GM23338 (cell line): ENCODE data around the gene CANT1. TPM values are rescaled to one million over a fixed set of nuclear protein-coding genes. Genes with fewer than 3 reads are reported as not detected.

Experiments used
- ATAC-seq: fragments of 200-7000 bp; cut with Tn5 transposase; 3 replicates; pipeline ENCODE4 v1.9.1; 2020
- DNase-seq: peaks from one replicate; pipeline ENCODE4 v3.0.0-alpha.2; 2015; ENCODE audit warnings: low spot score
- H2AFZ ChIP-seq: fragments of 200-600 bp; sonication (generic); 2 replicates; pipeline ENCODE4 v1.8.0; 2016; ENCODE audit warnings: antibody characterized with exemption, mild to moderate bottlenecking, moderate library complexity
- H3F3A ChIP-seq: fragments of 200-600 bp; sonication (generic); replicated peaks from 2 replicates; pipeline ENCODE4 v1.8.0; 2017; ENCODE audit warnings: antibody characterized with exemption, mixed run types, low read depth
- H3K27ac ChIP-seq: fragments of 200-600 bp; sonication (generic); 2 replicates; pipeline ENCODE4 v1.6.1; 2016; ENCODE audit warnings: low read depth
- H3K27me3 ChIP-seq: fragments of 200-600 bp; sonication (generic); 2 replicates; pipeline ENCODE4 v1.8.0; 2016; ENCODE audit warnings: mild to moderate bottlenecking, mixed run types, moderate library complexity; ENCODE audit not compliant: insufficient read depth
- H3K36me3 ChIP-seq: fragments of 200-600 bp; sonication (generic); 2 replicates; pipeline ENCODE4 v1.8.0; 2016; ENCODE audit warnings: mild to moderate bottlenecking; ENCODE audit not compliant: insufficient read depth
- H3K4me1 ChIP-seq: fragments of 200-600 bp; sonication (generic); 2 replicates; pipeline ENCODE4 v1.8.0; 2016; ENCODE audit warnings: mild to moderate bottlenecking, moderate library complexity; ENCODE audit not compliant: insufficient read depth
- H3K4me2 ChIP-seq: fragments of 200-600 bp; sonication (generic); 2 replicates; pipeline ENCODE4 v1.7.1; 2017; ENCODE audit warnings: mixed run types
- H3K4me3 ChIP-seq: fragments of 200-600 bp; sonication (generic); 2 replicates; pipeline ENCODE4 v1.6.1; 2016; ENCODE audit warnings: mixed run types
- H3K79me2 ChIP-seq: fragments of 200-600 bp; sonication (generic); replicated peaks from 2 replicates; pipeline ENCODE4 v1.8.0; 2017; ENCODE audit warnings: mild to moderate bottlenecking; ENCODE audit not compliant: insufficient read depth
- H3K9me2 ChIP-seq: fragments of 200-600 bp; sonication (generic); 2 replicates; pipeline ENCODE4 v1.8.0; 2017; ENCODE audit not compliant: insufficient read depth
- H4K20me1 ChIP-seq: fragments of 200-600 bp; sonication (generic); replicated peaks from 2 replicates; pipeline ENCODE4 v1.8.0; 2017; ENCODE audit warnings: mild to moderate bottlenecking; ENCODE audit not compliant: insufficient read depth
- H3K27ac Mint-ChIP-seq: 2 replicates; pipeline ENCODE4 v1.8.0; 2020; ENCODE audit warnings: inconsistent platforms, mild to moderate bottlenecking, moderate library complexity, mixed read lengths
- H3K27me3 Mint-ChIP-seq: 3 replicates; pipeline ENCODE4 v1.8.0; 2022; ENCODE audit warnings: low read depth, mild to moderate bottlenecking, moderate library complexity, mixed read lengths, inconsistent platforms; ENCODE audit not compliant: insufficient read depth, poor library complexity
- H3K36me3 Mint-ChIP-seq: 3 replicates; pipeline ENCODE4 v1.8.0; 2021; ENCODE audit warnings: low read depth, mild to moderate bottlenecking, inconsistent platforms, moderate library complexity, mixed read lengths
- H3K4me1 Mint-ChIP-seq: 3 replicates; pipeline ENCODE4 v1.8.0; 2020; ENCODE audit warnings: mild to moderate bottlenecking, inconsistent platforms, mixed read lengths
- H3K4me3 Mint-ChIP-seq: 3 replicates; pipeline ENCODE4 v1.8.0; 2021; ENCODE audit warnings: moderate library complexity, mild to moderate bottlenecking, inconsistent platforms, mixed read lengths
- H3K9me3 Mint-ChIP-seq: 3 replicates; pipeline ENCODE4 v1.8.0; 2020; ENCODE audit warnings: moderate library complexity, mild to moderate bottlenecking, inconsistent platforms, mixed read lengths
- CREB1 ChIP-seq: fragments of 250-450 bp; sonication (Bioruptor Pico); IDR thresholded peaks from 2 replicates; pipeline ENCODE4 v1.5.0; 2020; ENCODE audit warnings: low read depth, mild to moderate bottlenecking, moderate library complexity
- CTCF ChIP-seq, 2 experiments: fragments of 200-600 bp in 1 of 2; sonication (generic) in 1 of 2; conservative IDR thresholded peaks; 2 replicates each; pipeline versions ENCODE4 v1.5.1 to v1.6.1; 2016 to 2017; ENCODE audit warnings: antibody characterized with exemption in 2 of 2, low read depth in 2 of 2, mild to moderate bottlenecking in 2 of 2, moderate library complexity in 1 of 2
- EZH2 ChIP-seq: fragments of 200-600 bp; sonication (generic); IDR thresholded peaks from one replicate; pipeline ENCODE4 v1.8.0; 2017; ENCODE audit warnings: antibody characterized with exemption, mild to moderate bottlenecking, low read depth; ENCODE audit not compliant: unreplicated experiment
- EZH2phosphoT487 ChIP-seq: fragments of 200-600 bp; sonication (generic); IDR thresholded peaks from one replicate; pipeline ENCODE4 v1.8.1; 2018; ENCODE audit warnings: antibody characterized with exemption; ENCODE audit not compliant: unreplicated experiment
- NANOG ChIP-seq: IDR thresholded peaks from 2 replicates; pipeline ENCODE4 v1.6.1; 2016; ENCODE audit warnings: antibody characterized with exemption, borderline replicate concordance
- POLR2AphosphoS5 ChIP-seq: IDR thresholded peaks from 2 replicates; pipeline ENCODE4 v1.6.1; 2016; ENCODE audit warnings: antibody characterized with exemption, low read depth
- ZNF114 ChIP-seq: fragments of 250-450 bp; sonication (Bioruptor Pico); IDR thresholded peaks from 2 replicates; pipeline ENCODE4 v1.5.0; 2020; ENCODE audit warnings: mild to moderate bottlenecking, moderate library complexity
- ZNF331 ChIP-seq: fragments of 250-450 bp; sonication (Bioruptor Pico); IDR thresholded peaks from 2 replicates; pipeline ENCODE4 v1.5.0; 2020; ENCODE audit warnings: low read depth, mild to moderate bottlenecking, moderate library complexity
- polyA plus RNA-seq: library from polyadenylated mRNA; unstranded; fragments of >200 nt; fragmentation: Nextera tagmentation; extraction: Ambion mirVana; gene quantifications from 2 replicates; pipeline ENCODE4 v1.2.1, GENCODE V29; 2016
- total RNA-seq: library from RNA; depleted of rRNA; stranded (reverse); fragments of >200 nt; shearing (Covaris generic); gene quantifications from 2 replicates; pipeline ENCODE4 v1.2.3, GENCODE V29; 2014
- TF ChIP-seq, protein P1 (sequence below): IDR thresholded peaks from 2 replicates; pipeline ENCODE4 v1.6.1; 2016; ENCODE audit warnings: antibody characterized with exemption
- TF ChIP-seq, protein P2 (sequence below): fragments of 250-450 bp; sonication (Bioruptor Pico); IDR thresholded peaks from 2 replicates; pipeline ENCODE4 v1.5.0; 2020; ENCODE audit warnings: mild to moderate bottlenecking, moderate library complexity

CANT1 gene
- total and polyA plus RNA-seq, 2 experiments from 2014 or later = 5.9 to 38.8 TPM

DNA sequence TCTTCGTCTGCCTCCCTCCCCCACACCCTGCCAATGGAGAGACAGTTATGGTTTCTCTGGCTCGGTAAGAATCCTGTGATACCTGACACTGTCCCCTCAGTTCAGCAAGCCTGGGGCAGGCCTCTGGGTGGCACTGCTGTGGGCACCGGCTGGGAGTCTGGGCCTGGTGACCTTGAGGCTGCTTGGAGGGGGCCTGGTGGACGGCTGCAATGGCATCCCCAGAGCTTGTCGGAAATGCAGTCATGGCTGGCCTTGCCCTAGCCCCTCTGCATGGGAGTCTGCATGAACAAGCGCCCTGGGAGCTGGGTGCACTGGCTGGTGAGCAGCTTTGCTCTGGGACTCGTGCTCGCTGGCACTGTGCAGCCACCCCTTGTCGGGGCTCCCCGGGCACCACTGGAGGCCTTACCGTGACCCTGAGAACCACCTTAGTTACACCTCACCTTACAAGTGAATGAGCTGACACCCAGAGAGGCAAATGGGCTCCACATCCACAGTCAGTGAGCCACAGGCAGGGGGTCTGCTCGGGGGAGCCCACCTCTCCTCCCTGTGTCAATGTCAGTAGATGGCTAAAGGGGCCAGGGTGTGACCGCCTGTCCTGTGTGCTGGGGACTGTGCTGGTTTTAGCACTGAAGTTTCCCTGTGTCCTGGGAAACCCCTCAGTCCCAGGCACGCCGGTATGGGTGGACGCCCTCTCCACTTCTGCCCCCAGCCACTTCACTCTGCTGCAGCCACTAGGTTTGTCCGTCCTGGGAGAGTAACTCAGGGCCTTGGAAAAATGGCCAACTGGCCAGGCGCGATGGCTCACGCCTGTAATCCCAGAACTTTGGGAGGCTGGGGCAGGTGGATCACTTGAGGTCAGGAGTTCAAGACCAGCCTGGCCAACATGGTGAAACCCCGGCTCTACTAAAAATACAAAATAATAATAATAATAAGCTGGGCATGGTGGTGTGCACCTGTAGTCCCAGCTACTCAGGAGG, 31.3 kb downstream of the CANT1 start:
- Mint-ChIP-seq H3K9me3 (no peaks in the 10 kb centered on the region), H3K27me3 (peaks cover 11% of the 10 kb centered on the region), H3K4me3 (no peak overlapping the region), H3K4me1 (peaks cover 18% of the 10 kb centered on the region), H3K36me3 (peaks cover 6% of the 10 kb centered on the region; the same call in 2 of the 3 replicates), H3K27ac (no peak overlapping the region)
- Histone ChIP-seq H3K4me1 (no peaks in the 10 kb centered on the region), H3K79me2 (no peaks in the 10 kb centered on the region), H2AFZ (no peak overlapping the region), H3K27ac (no peak overlapping the region), H3K4me3 (no peak overlapping the region), H3F3A (no peaks in the 10 kb centered on the region), H4K20me1 (no peaks in the 10 kb centered on the region), H3K36me3 (no peaks in the 10 kb centered on the region), H3K27me3 (no peaks in the 10 kb centered on the region), H3K4me2 (no peak overlapping the region), H3K9me2 (no peaks in the 10 kb centered on the region)
- ATAC-seq (no peak), DNase-seq (no peak)
- TF ChIP-seq ZNF331 (no peak), CTCF (conservative IDR thresholded peaks at IDR 0.05; ENCODE audit: low read depth in 2 of 2) (0 out of 4 replicates have a peak, but pooled peaks of 1 of the 2 experiments have one; percentile 4)

- peaks cover 6% of the 10 kb centered on the region; the same call in 2 of the 3 replicates for H3K36me3 Mint-ChIP-seq
- H3F3A ChIP-seq = no peaks in the 10 kb centered on the region
- H3K9me3 Mint-ChIP-seq = no peaks in the 10 kb centered on the region
- no peak for ATAC-seq
- no peak overlapping the region for H2AFZ ChIP-seq
- no peaks in the 10 kb centered on the region for H3K79me2 ChIP-seq
- no peaks in the 10 kb centered on the region for H3K27me3 ChIP-seq
- H3K4me1 Mint-ChIP-seq = peaks cover 21% of the 10 kb centered on the region
- H3K4me1 ChIP-seq = no peaks in the 10 kb centered on the region
- no peak for DNase-seq
- no peaks in the 10 kb centered on the region for H3K36me3 ChIP-seq
- H3K4me3 ChIP-seq = no peak overlapping the region
- no peak overlapping the region for H3K4me2 ChIP-seq
- H3K27ac ChIP-seq = no peak overlapping the region
- H3K27me3 Mint-ChIP-seq = peaks cover 11% of the 10 kb centered on the region
- no peak overlapping the region for H3K27ac Mint-ChIP-seq
- H3K9me2 ChIP-seq = no peaks in the 10 kb centered on the region
- no peak overlapping the region for H3K4me3 Mint-ChIP-seq
- no peaks in the 10 kb centered on the region for H4K20me1 ChIP-seq
- TF ChIP-seq, protein P1, sequence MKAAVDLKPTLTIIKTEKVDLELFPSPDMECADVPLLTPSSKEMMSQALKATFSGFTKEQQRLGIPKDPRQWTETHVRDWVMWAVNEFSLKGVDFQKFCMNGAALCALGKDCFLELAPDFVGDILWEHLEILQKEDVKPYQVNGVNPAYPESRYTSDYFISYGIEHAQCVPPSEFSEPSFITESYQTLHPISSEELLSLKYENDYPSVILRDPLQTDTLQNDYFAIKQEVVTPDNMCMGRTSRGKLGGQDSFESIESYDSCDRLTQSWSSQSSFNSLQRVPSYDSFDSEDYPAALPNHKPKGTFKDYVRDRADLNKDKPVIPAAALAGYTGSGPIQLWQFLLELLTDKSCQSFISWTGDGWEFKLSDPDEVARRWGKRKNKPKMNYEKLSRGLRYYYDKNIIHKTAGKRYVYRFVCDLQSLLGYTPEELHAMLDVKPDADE = no peak
- TF ChIP-seq ZNF331 (no peak), EZH2 (no peak), CREB1 (no peak), POLR2AphosphoS5 (no peak), NANOG (no peak), EZH2phosphoT487 (no peak), ZNF114 (CRISPR knock-in tag) (no peak)
- TF ChIP-seq, protein P2, sequence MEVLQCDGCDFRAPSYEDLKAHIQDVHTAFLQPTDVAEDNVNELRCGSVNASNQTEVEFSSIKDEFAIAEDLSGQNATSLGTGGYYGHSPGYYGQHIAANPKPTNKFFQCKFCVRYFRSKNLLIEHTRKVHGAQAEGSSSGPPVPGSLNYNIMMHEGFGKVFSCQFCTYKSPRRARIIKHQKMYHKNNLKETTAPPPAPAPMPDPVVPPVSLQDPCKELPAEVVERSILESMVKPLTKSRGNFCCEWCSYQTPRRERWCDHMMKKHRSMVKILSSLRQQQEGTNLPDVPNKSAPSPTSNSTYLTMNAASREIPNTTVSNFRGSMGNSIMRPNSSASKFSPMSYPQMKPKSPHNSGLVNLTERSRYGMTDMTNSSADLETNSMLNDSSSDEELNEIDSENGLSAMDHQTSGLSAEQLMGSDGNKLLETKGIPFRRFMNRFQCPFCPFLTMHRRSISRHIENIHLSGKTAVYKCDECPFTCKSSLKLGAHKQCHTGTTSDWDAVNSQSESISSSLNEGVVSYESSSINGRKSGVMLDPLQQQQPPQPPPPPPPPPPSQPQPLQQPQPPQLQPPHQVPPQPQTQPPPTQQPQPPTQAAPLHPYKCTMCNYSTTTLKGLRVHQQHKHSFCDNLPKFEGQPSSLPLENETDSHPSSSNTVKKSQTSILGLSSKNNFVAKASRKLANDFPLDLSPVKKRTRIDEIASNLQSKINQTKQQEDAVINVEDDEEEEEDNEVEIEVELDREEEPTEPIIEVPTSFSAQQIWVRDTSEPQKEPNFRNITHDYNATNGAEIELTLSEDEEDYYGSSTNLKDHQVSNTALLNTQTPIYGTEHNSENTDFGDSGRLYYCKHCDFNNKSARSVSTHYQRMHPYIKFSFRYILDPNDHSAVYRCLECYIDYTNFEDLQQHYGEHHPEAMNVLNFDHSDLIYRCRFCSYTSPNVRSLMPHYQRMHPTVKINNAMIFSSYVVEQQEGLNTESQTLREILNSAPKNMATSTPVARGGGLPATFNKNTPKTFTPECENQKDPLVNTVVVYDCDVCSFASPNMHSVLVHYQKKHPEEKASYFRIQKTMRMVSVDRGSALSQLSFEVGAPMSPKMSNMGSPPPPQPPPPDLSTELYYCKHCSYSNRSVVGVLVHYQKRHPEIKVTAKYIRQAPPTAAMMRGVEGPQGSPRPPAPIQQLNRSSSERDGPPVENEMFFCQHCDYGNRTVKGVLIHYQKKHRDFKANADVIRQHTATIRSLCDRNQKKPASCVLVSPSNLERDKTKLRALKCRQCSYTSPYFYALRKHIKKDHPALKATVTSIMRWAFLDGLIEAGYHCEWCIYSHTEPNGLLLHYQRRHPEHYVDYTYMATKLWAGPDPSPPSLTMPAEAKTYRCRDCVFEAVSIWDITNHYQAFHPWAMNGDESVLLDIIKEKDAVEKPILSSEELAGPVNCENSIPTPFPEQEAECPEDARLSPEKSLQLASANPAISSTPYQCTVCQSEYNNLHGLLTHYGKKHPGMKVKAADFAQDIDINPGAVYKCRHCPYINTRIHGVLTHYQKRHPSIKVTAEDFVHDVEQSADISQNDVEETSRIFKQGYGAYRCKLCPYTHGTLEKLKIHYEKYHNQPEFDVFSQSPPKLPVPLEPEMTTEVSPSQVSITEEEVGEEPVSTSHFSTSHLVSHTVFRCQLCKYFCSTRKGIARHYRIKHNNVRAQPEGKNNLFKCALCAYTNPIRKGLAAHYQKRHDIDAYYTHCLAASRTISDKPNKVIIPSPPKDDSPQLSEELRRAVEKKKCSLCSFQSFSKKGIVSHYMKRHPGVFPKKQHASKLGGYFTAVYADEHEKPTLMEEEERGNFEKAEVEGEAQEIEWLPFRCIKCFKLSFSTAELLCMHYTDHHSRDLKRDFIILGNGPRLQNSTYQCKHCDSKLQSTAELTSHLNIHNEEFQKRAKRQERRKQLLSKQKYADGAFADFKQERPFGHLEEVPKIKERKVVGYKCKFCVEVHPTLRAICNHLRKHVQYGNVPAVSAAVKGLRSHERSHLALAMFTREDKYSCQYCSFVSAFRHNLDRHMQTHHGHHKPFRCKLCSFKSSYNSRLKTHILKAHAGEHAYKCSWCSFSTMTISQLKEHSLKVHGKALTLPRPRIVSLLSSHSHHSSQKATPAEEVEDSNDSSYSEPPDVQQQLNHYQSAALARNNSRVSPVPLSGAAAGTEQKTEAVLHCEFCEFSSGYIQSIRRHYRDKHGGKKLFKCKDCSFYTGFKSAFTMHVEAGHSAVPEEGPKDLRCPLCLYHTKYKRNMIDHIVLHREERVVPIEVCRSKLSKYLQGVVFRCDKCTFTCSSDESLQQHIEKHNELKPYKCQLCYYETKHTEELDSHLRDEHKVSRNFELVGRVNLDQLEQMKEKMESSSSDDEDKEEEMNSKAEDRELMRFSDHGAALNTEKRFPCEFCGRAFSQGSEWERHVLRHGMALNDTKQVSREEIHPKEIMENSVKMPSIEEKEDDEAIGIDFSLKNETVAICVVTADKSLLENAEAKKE = no peak
Measured at GRCh38 chr17:78977681-78977943, 32.0 kb downstream of the CANT1 start.
